ENCODE results near the gene MAML3. TPM values are rescaled to one million over a fixed set of nuclear protein-coding genes. Genes with fewer than 3 reads are reported as not detected.
A peak's percentile ranks its signal among the peaks of the same experiment; 100 is the strongest.

MAML3 gene
- total and polyA plus RNA-seq, 2 of the 13 experiments (the other 11 are each of a cell fraction or from before 2014, with no cell fraction given), result 0.05 to 0.13 TPM

DNA sequence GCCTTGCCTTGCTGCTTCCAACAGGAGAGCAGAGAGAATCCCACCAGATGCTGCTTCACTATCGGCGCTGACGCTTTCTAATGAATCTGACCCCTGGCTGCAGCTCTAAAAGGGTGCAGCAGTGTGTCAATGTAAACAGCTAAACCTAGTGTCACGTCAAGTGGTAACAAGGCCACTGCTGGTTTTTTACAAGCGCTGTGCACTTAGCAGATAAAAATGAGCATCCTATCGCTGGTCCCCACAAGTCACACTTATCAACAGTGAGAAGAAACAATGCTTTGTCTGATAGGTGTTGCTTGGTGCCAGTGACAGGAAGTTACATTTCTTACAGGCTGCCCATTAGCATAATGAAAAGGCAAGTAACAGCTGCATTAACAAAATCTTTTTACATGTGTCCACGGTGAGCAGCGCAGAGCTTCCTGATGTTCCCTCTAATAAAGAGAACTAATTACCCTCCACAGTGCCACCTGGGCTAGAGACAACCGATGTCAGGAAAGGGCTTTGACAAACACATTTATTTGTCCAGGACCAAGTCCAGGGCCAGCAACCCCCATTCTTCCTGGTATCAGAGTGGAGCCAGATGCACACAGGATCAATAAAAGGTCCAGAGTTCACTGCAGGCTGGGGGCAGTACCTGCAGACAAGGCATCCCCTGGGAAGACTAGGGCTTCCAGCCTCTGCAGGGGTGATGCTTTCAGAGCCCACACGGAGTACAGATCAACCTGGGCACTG, 312.4 kb downstream of the MAML3 start (continued):
- peak; percentile 83 for TF ChIP-seq HOXD1 (CRISPR knock-in tag; IDR thresholded peaks at IDR 0.05)
- no peak for TF ChIP-seq ZNF121 (CRISPR knock-in tag; IDR thresholded peaks at IDR 0.05)
- TF ChIP-seq, protein P1, sequence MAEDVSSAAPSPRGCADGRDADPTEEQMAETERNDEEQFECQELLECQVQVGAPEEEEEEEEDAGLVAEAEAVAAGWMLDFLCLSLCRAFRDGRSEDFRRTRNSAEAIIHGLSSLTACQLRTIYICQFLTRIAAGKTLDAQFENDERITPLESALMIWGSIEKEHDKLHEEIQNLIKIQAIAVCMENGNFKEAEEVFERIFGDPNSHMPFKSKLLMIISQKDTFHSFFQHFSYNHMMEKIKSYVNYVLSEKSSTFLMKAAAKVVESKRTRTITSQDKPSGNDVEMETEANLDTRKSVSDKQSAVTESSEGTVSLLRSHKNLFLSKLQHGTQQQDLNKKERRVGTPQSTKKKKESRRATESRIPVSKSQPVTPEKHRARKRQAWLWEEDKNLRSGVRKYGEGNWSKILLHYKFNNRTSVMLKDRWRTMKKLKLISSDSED (CRISPR knock-in tag; IDR thresholded peaks at IDR 0.05), result no peak
- TF ChIP-seq, protein P2, sequence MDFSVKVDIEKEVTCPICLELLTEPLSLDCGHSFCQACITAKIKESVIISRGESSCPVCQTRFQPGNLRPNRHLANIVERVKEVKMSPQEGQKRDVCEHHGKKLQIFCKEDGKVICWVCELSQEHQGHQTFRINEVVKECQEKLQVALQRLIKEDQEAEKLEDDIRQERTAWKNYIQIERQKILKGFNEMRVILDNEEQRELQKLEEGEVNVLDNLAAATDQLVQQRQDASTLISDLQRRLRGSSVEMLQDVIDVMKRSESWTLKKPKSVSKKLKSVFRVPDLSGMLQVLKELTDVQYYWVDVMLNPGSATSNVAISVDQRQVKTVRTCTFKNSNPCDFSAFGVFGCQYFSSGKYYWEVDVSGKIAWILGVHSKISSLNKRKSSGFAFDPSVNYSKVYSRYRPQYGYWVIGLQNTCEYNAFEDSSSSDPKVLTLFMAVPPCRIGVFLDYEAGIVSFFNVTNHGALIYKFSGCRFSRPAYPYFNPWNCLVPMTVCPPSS (IDR thresholded peaks at IDR 0.05), result no peak
- TF ChIP-seq, protein P3, sequence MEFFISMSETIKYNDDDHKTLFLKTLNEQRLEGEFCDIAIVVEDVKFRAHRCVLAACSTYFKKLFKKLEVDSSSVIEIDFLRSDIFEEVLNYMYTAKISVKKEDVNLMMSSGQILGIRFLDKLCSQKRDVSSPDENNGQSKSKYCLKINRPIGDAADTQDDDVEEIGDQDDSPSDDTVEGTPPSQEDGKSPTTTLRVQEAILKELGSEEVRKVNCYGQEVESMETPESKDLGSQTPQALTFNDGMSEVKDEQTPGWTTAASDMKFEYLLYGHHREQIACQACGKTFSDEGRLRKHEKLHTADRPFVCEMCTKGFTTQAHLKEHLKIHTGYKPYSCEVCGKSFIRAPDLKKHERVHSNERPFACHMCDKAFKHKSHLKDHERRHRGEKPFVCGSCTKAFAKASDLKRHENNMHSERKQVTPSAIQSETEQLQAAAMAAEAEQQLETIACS (CRISPR knock-in tag; IDR thresholded peaks at IDR 0.05), result no peak
- no peak for TF ChIP-seq MTA3 (CRISPR knock-in tag; IDR thresholded peaks at IDR 0.05)
- no peak for TF ChIP-seq ZBTB1 (CRISPR knock-in tag; IDR thresholded peaks at IDR 0.05; ENCODE audit: borderline replicate concordance)
- no peak for TF ChIP-seq EED (CRISPR knock-in tag; IDR thresholded peaks at IDR 0.05)
- TF ChIP-seq ATF1 (CRISPR knock-in tag; IDR thresholded peaks at IDR 0.05), result peak; percentile 79
- peak; percentile 86 for TF ChIP-seq SIX1 (CRISPR knock-in tag; IDR thresholded peaks at IDR 0.05; ENCODE audit: borderline replicate concordance)
- 0 out of 2 replicates have a peak, but pooled peaks have one; percentile 67 for TF ChIP-seq ZSCAN12 (CRISPR knock-in tag; IDR thresholded peaks at IDR 0.05)
- no peak for TF ChIP-seq RORA (CRISPR knock-in tag; IDR thresholded peaks at IDR 0.05)
- TF ChIP-seq, protein P4, sequence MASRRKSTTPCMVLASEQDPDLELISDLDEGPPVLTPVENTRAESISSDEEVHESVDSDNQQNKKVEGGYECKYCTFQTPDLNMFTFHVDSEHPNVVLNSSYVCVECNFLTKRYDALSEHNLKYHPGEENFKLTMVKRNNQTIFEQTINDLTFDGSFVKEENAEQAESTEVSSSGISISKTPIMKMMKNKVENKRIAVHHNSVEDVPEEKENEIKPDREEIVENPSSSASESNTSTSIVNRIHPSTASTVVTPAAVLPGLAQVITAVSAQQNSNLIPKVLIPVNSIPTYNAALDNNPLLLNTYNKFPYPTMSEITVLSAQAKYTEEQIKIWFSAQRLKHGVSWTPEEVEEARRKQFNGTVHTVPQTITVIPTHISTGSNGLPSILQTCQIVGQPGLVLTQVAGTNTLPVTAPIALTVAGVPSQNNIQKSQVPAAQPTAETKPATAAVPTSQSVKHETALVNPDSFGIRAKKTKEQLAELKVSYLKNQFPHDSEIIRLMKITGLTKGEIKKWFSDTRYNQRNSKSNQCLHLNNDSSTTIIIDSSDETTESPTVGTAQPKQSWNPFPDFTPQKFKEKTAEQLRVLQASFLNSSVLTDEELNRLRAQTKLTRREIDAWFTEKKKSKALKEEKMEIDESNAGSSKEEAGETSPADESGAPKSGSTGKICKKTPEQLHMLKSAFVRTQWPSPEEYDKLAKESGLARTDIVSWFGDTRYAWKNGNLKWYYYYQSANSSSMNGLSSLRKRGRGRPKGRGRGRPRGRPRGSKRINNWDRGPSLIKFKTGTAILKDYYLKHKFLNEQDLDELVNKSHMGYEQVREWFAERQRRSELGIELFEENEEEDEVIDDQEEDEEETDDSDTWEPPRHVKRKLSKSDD (CRISPR knock-in tag; IDR thresholded peaks at IDR 0.05; ENCODE audit: low read depth), result 0 out of 2 replicates have a peak, but pooled peaks have one; percentile 80
- no peak for TF ChIP-seq AGO2 (optimal IDR thresholded peaks at IDR 0.05; ENCODE audit: low read depth, low read length)
- TF ChIP-seq, protein P5, sequence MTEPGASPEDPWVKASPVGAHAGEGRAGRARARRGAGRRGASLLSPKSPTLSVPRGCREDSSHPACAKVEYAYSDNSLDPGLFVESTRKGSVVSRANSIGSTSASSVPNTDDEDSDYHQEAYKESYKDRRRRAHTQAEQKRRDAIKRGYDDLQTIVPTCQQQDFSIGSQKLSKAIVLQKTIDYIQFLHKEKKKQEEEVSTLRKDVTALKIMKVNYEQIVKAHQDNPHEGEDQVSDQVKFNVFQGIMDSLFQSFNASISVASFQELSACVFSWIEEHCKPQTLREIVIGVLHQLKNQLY (CRISPR knock-in tag; IDR thresholded peaks at IDR 0.05), result peak; percentile 86
- TF ChIP-seq MTF1 (CRISPR knock-in tag; IDR thresholded peaks at IDR 0.05), result no peak

Measured in HepG2 (cell line).